Measurements from ENCODE around the gene TDG.

Gene TDG

GRCh38 chr12:103965590-103966504 lies at the start of gene TDG:
Gene TDG (plus strand): TSS chr12:103965872. CDS start chr12:103966038, 166 bp downstream.
- peak; percentile 93 for DNase-seq (ENCODE audit: low read depth)

- DNase-seq (ENCODE audit: low read depth): no peak
Observed at GRCh38 chr12:103917873-103918272, 47.8 kb upstream of the TDG start.

- peak; percentile 26 for DNase-seq (ENCODE audit: low read depth)
Observed at GRCh38 chr12:103924761-103925641, 40.7 kb upstream of the TDG start.

GRCh38 chr12:103928682-103929045 lies 37.0 kb upstream of the TDG start:
- DNase-seq (ENCODE audit: low read depth): no peak

GRCh38 chr12:103929046-103929783 lies 36.5 kb upstream of the TDG start:
- no peak for DNase-seq (ENCODE audit: low read depth)

- DNase-seq (ENCODE audit: low read depth): no peak
Observed at GRCh38 chr12:103929784-103930033, 36.0 kb upstream of the TDG start.

GRCh38 chr12:103930034-103930786 lies 35.5 kb upstream of the TDG start, which contains the start of gene HSP90B1:
Gene HSP90B1 (plus strand): TSS chr12:103930410. CDS start chr12:103930516, 106 bp downstream.
- DNase-seq (ENCODE audit: low read depth): peak; percentile 99

GRCh38 chr12:103930787-103931735 lies 34.6 kb upstream of the TDG start:
- no peak for DNase-seq (ENCODE audit: low read depth)

- no peak for DNase-seq (ENCODE audit: low read depth)
Observed at GRCh38 chr12:103933237-103933636, 32.4 kb upstream of the TDG start.

- no peak for DNase-seq (ENCODE audit: low read depth)
Observed at GRCh38 chr12:103936679-103937078, 29.0 kb upstream of the TDG start.

- no peak for DNase-seq (ENCODE audit: low read depth)
Observed at GRCh38 chr12:103944964-103945363, 20.7 kb upstream of the TDG start.

GRCh38 chr12:103947871-103948555 lies 17.7 kb upstream of the TDG start:
- DNase-seq (ENCODE audit: low read depth): no peak

- DNase-seq (ENCODE audit: low read depth): no peak
Observed at GRCh38 chr12:103948746-103949406, 16.8 kb upstream of the TDG start.

GRCh38 chr12:103952497-103952896 lies 13.2 kb upstream of the TDG start:
- DNase-seq (ENCODE audit: low read depth): no peak

- DNase-seq (ENCODE audit: low read depth): no peak
Observed at GRCh38 chr12:103955811-103956508, 9.7 kb upstream of the TDG start.

GRCh38 chr12:103956509-103957027 lies 9.1 kb upstream of the TDG start:
- no peak for DNase-seq (ENCODE audit: low read depth)

GRCh38 chr12:103957865-103958388 lies 7.7 kb upstream of the TDG start:
- no peak for DNase-seq (ENCODE audit: low read depth)

GRCh38 chr12:103958621-103959020 lies 7.1 kb upstream of the TDG start:
- DNase-seq (ENCODE audit: low read depth): no peak
